Mesothelial cell of epicardium (in vitro differentiated cells): Measurements from ENCODE around the gene RHEX. TPM values are rescaled to one million over a fixed set of nuclear protein-coding genes. Genes with fewer than 3 reads are reported as not detected.

Experiments used
- DNase-seq, 2 experiments: peaks; one replicate each; pipeline ENCODE4 v3.0.0; 2021; ENCODE audit warnings: low spot score in 2 of 2; ENCODE audit not compliant: unreplicated experiment in 2 of 2
- H3K27ac Mint-ChIP-seq: 2 replicates; pipeline ENCODE4 v1.8.0; 2021; ENCODE audit warnings: mixed read lengths
- H3K27me3 Mint-ChIP-seq: 2 replicates; pipeline ENCODE4 v1.8.0; 2021; ENCODE audit warnings: low read depth, mixed read lengths
- H3K36me3 Mint-ChIP-seq: 2 replicates; pipeline ENCODE4 v1.8.0; 2021; ENCODE audit warnings: mixed read lengths
- H3K4me1 Mint-ChIP-seq: 2 replicates; pipeline ENCODE4 v1.8.0; 2021; ENCODE audit warnings: mixed read lengths
- H3K4me3 Mint-ChIP-seq: 2 replicates; pipeline ENCODE4 v1.8.0; 2021; ENCODE audit warnings: mild to moderate bottlenecking, moderate library complexity, mixed read lengths
- H3K9me3 Mint-ChIP-seq: 2 replicates; pipeline ENCODE4 v1.8.0; 2021; ENCODE audit warnings: mixed read lengths
- total RNA-seq: library from RNA; stranded (reverse); gene quantifications from 3 replicates; pipeline ENCODE4 v1.2.1, GENCODE V29; 2021
- TF ChIP-seq, protein P1 (sequence below): fragments of 200-600 bp; sonication (generic); IDR thresholded peaks from one replicate; pipeline ENCODE4 v1.5.0; 2021; ENCODE audit warnings: antibody characterized with exemption; ENCODE audit not compliant: unreplicated experiment

The RHEX gene
- total RNA-seq, 1 donor from 2014 or later = not detected

- Mint-ChIP-seq H3K27me3 (peaks cover 29% of the 10 kb centered on the region), H3K27ac (no peak overlapping the region), H3K4me1 (peaks cover 8% of the 10 kb centered on the region), H3K4me3 (no peak overlapping the region), H3K9me3 (peaks cover 6% of the 10 kb centered on the region), H3K36me3 (no peaks in the 10 kb centered on the region)
- TF ChIP-seq, protein P1, sequence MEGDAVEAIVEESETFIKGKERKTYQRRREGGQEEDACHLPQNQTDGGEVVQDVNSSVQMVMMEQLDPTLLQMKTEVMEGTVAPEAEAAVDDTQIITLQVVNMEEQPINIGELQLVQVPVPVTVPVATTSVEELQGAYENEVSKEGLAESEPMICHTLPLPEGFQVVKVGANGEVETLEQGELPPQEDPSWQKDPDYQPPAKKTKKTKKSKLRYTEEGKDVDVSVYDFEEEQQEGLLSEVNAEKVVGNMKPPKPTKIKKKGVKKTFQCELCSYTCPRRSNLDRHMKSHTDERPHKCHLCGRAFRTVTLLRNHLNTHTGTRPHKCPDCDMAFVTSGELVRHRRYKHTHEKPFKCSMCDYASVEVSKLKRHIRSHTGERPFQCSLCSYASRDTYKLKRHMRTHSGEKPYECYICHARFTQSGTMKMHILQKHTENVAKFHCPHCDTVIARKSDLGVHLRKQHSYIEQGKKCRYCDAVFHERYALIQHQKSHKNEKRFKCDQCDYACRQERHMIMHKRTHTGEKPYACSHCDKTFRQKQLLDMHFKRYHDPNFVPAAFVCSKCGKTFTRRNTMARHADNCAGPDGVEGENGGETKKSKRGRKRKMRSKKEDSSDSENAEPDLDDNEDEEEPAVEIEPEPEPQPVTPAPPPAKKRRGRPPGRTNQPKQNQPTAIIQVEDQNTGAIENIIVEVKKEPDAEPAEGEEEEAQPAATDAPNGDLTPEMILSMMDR = no peak
- no peak for DNase-seq
Measured at GRCh38 chr1:206143537-206144172, 90.7 kb downstream of the RHEX start.

DNA sequence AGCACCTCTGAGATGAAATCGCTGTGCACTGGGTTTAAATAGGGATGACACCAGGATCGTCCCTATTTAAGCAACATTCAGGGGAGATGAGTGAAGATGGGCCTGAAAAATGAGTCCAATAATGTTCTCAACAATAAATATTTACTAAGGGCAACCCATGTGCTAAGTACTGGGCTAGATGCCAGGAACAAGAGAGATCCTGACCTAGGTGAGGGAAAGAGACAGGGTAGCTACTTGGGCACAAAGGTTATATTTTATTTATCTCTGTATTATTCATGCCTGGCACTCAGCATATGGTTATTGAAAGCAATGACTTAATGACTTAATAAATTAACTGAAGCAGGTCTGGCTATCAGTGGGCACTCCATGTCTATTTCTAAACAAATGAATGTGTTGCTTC, 91.6 kb downstream of the RHEX start:
- Mint-ChIP-seq H3K4me3 (no peak overlapping the region), H3K9me3 (peaks cover 8% of the 10 kb centered on the region), H3K27ac (no peak overlapping the region), H3K4me1 (peaks cover 8% of the 10 kb centered on the region), H3K27me3 (peaks cover 24% of the 10 kb centered on the region), H3K36me3 (no peaks in the 10 kb centered on the region)
- no peak for DNase-seq
- TF ChIP-seq, protein P1 = no peak

- no peak overlapping the region for H3K27ac Mint-ChIP-seq
- H3K4me3 Mint-ChIP-seq = no peak overlapping the region
- H3K36me3 Mint-ChIP-seq = no peaks in the 10 kb centered on the region
- no peak for DNase-seq
- TF ChIP-seq, protein P1 = no peak
- peaks cover 18% of the 10 kb centered on the region for H3K27me3 Mint-ChIP-seq
- peaks cover 12% of the 10 kb centered on the region for H3K9me3 Mint-ChIP-seq
- peaks cover 8% of the 10 kb centered on the region for H3K4me1 Mint-ChIP-seq
Measured at GRCh38 chr1:206145771-206146290, 92.9 kb downstream of the RHEX start.

Other genes with a start within 250 kb of the RHEX start
- 18.9 to 21.5 TPM (median 19.4 TPM) in 3 replicates for gene SLC41A1, start 240.0 kb upstream of the RHEX start, total RNA-seq
- gene PM20D1, start 203.0 kb upstream of the RHEX start, total RNA-seq = not detected in 3 replicates
- not detected in 3 replicates for gene SLC26A9, start 109.7 kb upstream of the RHEX start, total RNA-seq
- 1.3 to 1.5 TPM (median 1.4 TPM) in 3 replicates for gene RAB7B, start 49.8 kb upstream of the RHEX start, total RNA-seq
- 0.16 TPM in 1 of 3 replicates, not detected in the others for gene CTSE, start 29.3 kb upstream of the RHEX start, total RNA-seq
- gene AVPR1B, start 64.2 kb downstream of the RHEX start, total RNA-seq = not detected in 3 replicates
- 1.7 to 2.5 TPM (median 2.0 TPM) in 3 replicates for gene FAM72A, start 149.7 kb downstream of the RHEX start, total RNA-seq
- gene SRGAP2, start 150.4 kb downstream of the RHEX start, total RNA-seq = 50.7 to 54.2 TPM (median 50.9 TPM) in 3 replicates